ENCODE results near the gene ZNF280D.

ZNF280D gene

GRCh38 chr15:56724232-56724631 is 9.1 kb downstream of the ZNF280D start:
- ATAC-seq (ENCODE audit: insufficient read depth, low read depth) (no peak), DNase-seq (no peak)
- H3K9me3 ChIP-seq (ENCODE audit: insufficient read depth, low read length, severe bottlenecking), result no peaks in the 10 kb centered on the region
- no peak overlapping the region for H3K4me3 ChIP-seq (ENCODE audit: low read depth in 1 of 2, low read length in 2 of 2)
- H4K20me1 ChIP-seq (ENCODE audit: insufficient read depth, low read length), result no peaks in the 10 kb centered on the region
- TF ChIP-seq CTCF (IDR thresholded peaks at IDR 0.05; ENCODE audit: borderline replicate concordance, extremely low read depth, low read length, poor library complexity, severe bottlenecking) (no peak), EZH2 (IDR thresholded peaks at IDR 0.05; ENCODE audit: borderline replicate concordance, low read depth, low read length, severe bottlenecking) (no peak)
- H3K36me3 ChIP-seq (ENCODE audit: insufficient read depth, low read length), result peaks cover 7% of the 10 kb centered on the region; the same call in 1 of the 2 replicates
- peak overlapping the region; percentile 64 for H3K27ac ChIP-seq (ENCODE audit: low read length)
- H3K4me2 ChIP-seq (ENCODE audit: insufficient read depth, low read length), result 0 out of 2 replicates have a peak overlapping the region, but pooled peaks have one; percentile 2
- peaks cover 52% of the 10 kb centered on the region for H3K4me1 ChIP-seq (ENCODE audit: insufficient read depth, low read length)
- peaks cover 85% of the 10 kb centered on the region for H3K79me2 ChIP-seq (ENCODE audit: insufficient read depth, low read length)
- H3K27me3 ChIP-seq (ENCODE audit: insufficient read depth, low read length, poor library complexity), result no peaks in the 10 kb centered on the region
- H2AFZ ChIP-seq (ENCODE audit: low read depth, low read length), result no peak overlapping the region
- H3K9ac ChIP-seq (ENCODE audit: low read depth, low read length), result no peak overlapping the region

GRCh38 chr15:56723787-56724186 is 9.5 kb downstream of the ZNF280D start:
- H3K9me3 ChIP-seq (ENCODE audit: insufficient read depth, low read length, severe bottlenecking), result no peaks in the 10 kb centered on the region
- no peak overlapping the region for H3K4me3 ChIP-seq (ENCODE audit: low read depth in 1 of 2, low read length in 2 of 2)
- no peaks in the 10 kb centered on the region for H4K20me1 ChIP-seq (ENCODE audit: insufficient read depth, low read length)
- no peak overlapping the region for H2AFZ ChIP-seq (ENCODE audit: low read depth, low read length)
- ATAC-seq (ENCODE audit: insufficient read depth, low read depth) (no peak), DNase-seq (no peak)
- H3K79me2 ChIP-seq (ENCODE audit: insufficient read depth, low read length), result peaks cover 85% of the 10 kb centered on the region
- H3K4me1 ChIP-seq (ENCODE audit: insufficient read depth, low read length), result peaks cover 56% of the 10 kb centered on the region
- H3K9ac ChIP-seq (ENCODE audit: low read depth, low read length), result no peak overlapping the region
- H3K27me3 ChIP-seq (ENCODE audit: insufficient read depth, low read length, poor library complexity), result no peaks in the 10 kb centered on the region
- no peak overlapping the region for H3K4me2 ChIP-seq (ENCODE audit: insufficient read depth, low read length)
- TF ChIP-seq CTCF (IDR thresholded peaks at IDR 0.05; ENCODE audit: borderline replicate concordance, extremely low read depth, low read length, poor library complexity, severe bottlenecking) (no peak), EZH2 (IDR thresholded peaks at IDR 0.05; ENCODE audit: borderline replicate concordance, low read depth, low read length, severe bottlenecking) (no peak)
- peaks cover 7% of the 10 kb centered on the region; the same call in 1 of the 2 replicates for H3K36me3 ChIP-seq (ENCODE audit: insufficient read depth, low read length)
- peak overlapping the region; percentile 30; the same call in 1 of the 2 replicates for H3K27ac ChIP-seq (ENCODE audit: low read length)

GRCh38 chr15:56719774-56720555 is 13.3 kb downstream of the ZNF280D start:
- H3K4me2 ChIP-seq (ENCODE audit: insufficient read depth, low read length), result no peak overlapping the region
- DNase-seq, result no peak
- no peak overlapping the region for H2AFZ ChIP-seq (ENCODE audit: low read depth, low read length)
- H3K9ac ChIP-seq (ENCODE audit: low read depth, low read length), result no peak overlapping the region
- TF ChIP-seq CTCF (IDR thresholded peaks at IDR 0.05; ENCODE audit: borderline replicate concordance, extremely low read depth, low read length, poor library complexity, severe bottlenecking) (no peak), EZH2 (IDR thresholded peaks at IDR 0.05; ENCODE audit: borderline replicate concordance, low read depth, low read length, severe bottlenecking) (no peak)
- H4K20me1 ChIP-seq (ENCODE audit: insufficient read depth, low read length), result no peaks in the 10 kb centered on the region
- 0 out of 2 replicates have a peak overlapping the region, but pooled peaks have one; percentile 15 for H3K27ac ChIP-seq (ENCODE audit: low read length)
- H3K79me2 ChIP-seq (ENCODE audit: insufficient read depth, low read length), result peaks cover 92% of the 10 kb centered on the region
- H3K4me1 ChIP-seq (ENCODE audit: insufficient read depth, low read length), result peaks cover 33% of the 10 kb centered on the region
- ATAC-seq (ENCODE audit: insufficient read depth, low read depth), result no peak
- H3K4me3 ChIP-seq (ENCODE audit: low read depth in 1 of 2, low read length in 2 of 2), result no peak overlapping the region
- H3K9me3 ChIP-seq (ENCODE audit: insufficient read depth, low read length, severe bottlenecking), result no peaks in the 10 kb centered on the region
- H3K36me3 ChIP-seq (ENCODE audit: insufficient read depth, low read length), result peaks cover 3% of the 10 kb centered on the region; the same call in 1 of the 2 replicates
- no peaks in the 10 kb centered on the region for H3K27me3 ChIP-seq (ENCODE audit: insufficient read depth, low read length, poor library complexity)

Data from DND-41 (cell line).